Liver (tissue), 9 donors: Measurements from ENCODE around the gene ST3GAL3. TPM values are rescaled to one million over a fixed set of nuclear protein-coding genes. Genes with fewer than 3 reads are reported as not detected.

ENCODE experiments used
- DNase-seq: peaks from one replicate; pipeline ENCODE4 v3.0.0-alpha.2; 2017; ENCODE audit warnings: low spot score
- H3K27ac ChIP-seq, 2 donors: one replicate each; pipeline ENCODE4 v1.7.0; 2013; ENCODE audit warnings: inconsistent platforms in 2 of 2, low read length in 2 of 2, control low read depth in 1 of 2, low read depth in 1 of 2, mild to moderate bottlenecking in 1 of 2
- H3K27me3 ChIP-seq, 4 donors: one replicate each; pipeline versions ENCODE4 v1.6.1 to v1.7.0; 2013; ENCODE audit warnings: low read length in 3 of 4, inconsistent platforms in 1 of 4, mild to moderate bottlenecking in 1 of 4, moderate library complexity in 1 of 4; ENCODE audit not compliant: control insufficient read depth in 4 of 4, insufficient read depth in 4 of 4
- H3K36me3 ChIP-seq, 4 donors: one replicate each; pipeline versions ENCODE4 v1.6.1 to v1.7.0; 2013; ENCODE audit warnings: low read length in 3 of 4, mild to moderate bottlenecking in 3 of 4, low read depth in 1 of 4, moderate library complexity in 1 of 4; ENCODE audit not compliant: control insufficient read depth in 4 of 4, insufficient read depth in 3 of 4
- H3K4me1 ChIP-seq, 4 donors: one replicate each; pipeline versions ENCODE4 v1.6.1 to v1.7.0; 2013; ENCODE audit warnings: low read length in 3 of 4, mild to moderate bottlenecking in 3 of 4, moderate library complexity in 1 of 4; ENCODE audit not compliant: control insufficient read depth in 4 of 4, insufficient read depth in 4 of 4
- H3K4me3 ChIP-seq, 3 donors: one replicate each; pipeline versions ENCODE4 v1.6.1 to v1.7.0; 2013; ENCODE audit warnings: low read length in 3 of 3, control low read depth in 1 of 3, low read depth in 1 of 3, mild to moderate bottlenecking in 1 of 3
- H3K9ac ChIP-seq, 2 donors: one replicate each; pipeline ENCODE4 v1.7.0; 2013; ENCODE audit warnings: low read length in 2 of 2, mild to moderate bottlenecking in 2 of 2, moderate library complexity in 2 of 2, control low read depth in 1 of 2, low read depth in 1 of 2
- H3K9me3 ChIP-seq, 4 donors: one replicate each; pipeline versions ENCODE4 v1.6.1 to v1.7.0; 2013; ENCODE audit warnings: low read length in 3 of 4; ENCODE audit not compliant: control insufficient read depth in 4 of 4
- CTCF ChIP-seq: fragments of 150-350 bp; IDR thresholded peaks from 2 replicates; pipeline ENCODE4 v1.5.1; 2017; ENCODE audit warnings: improper control_type of control experiment, low read depth, low read length; ENCODE audit not compliant: missing input control
- EGR1 ChIP-seq, 2 donors: IDR thresholded peaks; 2 replicates each; pipeline ENCODE4 v1.6.1; 2016 to 2018; ENCODE audit warnings: antibody characterized with exemption in 2 of 2, low read depth in 2 of 2
- FOXA1 ChIP-seq: IDR thresholded peaks from 2 replicates; pipeline ENCODE4 v1.6.1; 2016; ENCODE audit warnings: antibody characterized with exemption
- GABPA ChIP-seq, 2 donors: IDR thresholded peaks in 1 of 2; conservative IDR thresholded peaks in 1 of 2; 2 replicates each; pipeline ENCODE4 v1.6.1; 2016; ENCODE audit warnings: antibody characterized with exemption in 2 of 2, mild to moderate bottlenecking in 1 of 2, moderate library complexity in 1 of 2
- HNF4A ChIP-seq, 2 donors: conservative IDR thresholded peaks; 2 replicates each; pipeline ENCODE4 v1.6.1; 2016; ENCODE audit warnings: antibody characterized with exemption in 2 of 2, mild to moderate bottlenecking in 2 of 2
- HNF4G ChIP-seq: IDR thresholded peaks from 2 replicates; pipeline ENCODE4 v1.6.1; 2016; ENCODE audit warnings: antibody characterized with exemption
- JUND ChIP-seq, 2 donors: IDR thresholded peaks; 2 replicates each; pipeline ENCODE4 v1.6.1; 2016; ENCODE audit warnings: antibody characterized with exemption in 2 of 2
- MAX ChIP-seq: IDR thresholded peaks from 2 replicates; pipeline ENCODE4 v1.6.1; 2016; ENCODE audit warnings: antibody characterized with exemption
- NR2F2 ChIP-seq: IDR thresholded peaks from 2 replicates; pipeline ENCODE4 v1.6.1; 2016; ENCODE audit warnings: antibody characterized with exemption
- RAD21 ChIP-seq, 2 donors: IDR thresholded peaks; 2 replicates each; pipeline ENCODE4 v1.6.1; 2016; ENCODE audit warnings: antibody characterized with exemption in 2 of 2, mild to moderate bottlenecking in 2 of 2
- REST ChIP-seq: IDR thresholded peaks from 2 replicates; pipeline ENCODE4 v1.6.1; 2016; ENCODE audit warnings: antibody characterized with exemption, mild to moderate bottlenecking
- RXRA ChIP-seq, 2 donors: IDR thresholded peaks; 2 replicates each; pipeline ENCODE4 v1.6.1; 2017 to 2018; ENCODE audit warnings: antibody characterized with exemption in 2 of 2, mild to moderate bottlenecking in 1 of 2
- SP1 ChIP-seq: IDR thresholded peaks from 2 replicates; pipeline ENCODE4 v1.6.1; 2018; ENCODE audit warnings: antibody characterized with exemption, mild to moderate bottlenecking
- TAF1 ChIP-seq: conservative IDR thresholded peaks from 2 replicates; pipeline ENCODE4 v1.6.1; 2016; ENCODE audit warnings: antibody characterized with exemption, mild to moderate bottlenecking
- YY1 ChIP-seq: IDR thresholded peaks from 2 replicates; pipeline ENCODE4 v1.6.1; 2016; ENCODE audit warnings: antibody characterized with exemption, mild to moderate bottlenecking
- WGBS: extraction: QIAGEN DNeasy Blood & Tissue Kit; methylation state at CpG from one replicate; pipeline ENCODE4 v1.1.7; 2013; 5-methylcytosine and 5-hydroxymethylcytosine counted together
- polyA plus RNA-seq, 2 donors: library from polyadenylated mRNA; stranded (reverse) in 1 of 2; unstranded in 1 of 2; fragments of 200-250 nt in 1 of 2; fragments of >200 nt in 1 of 2; fragmentation: Nextera tagmentation in 1 of 2; extraction: Ambion mirVana in 1 of 2; gene quantifications; one replicate each; pipeline versions ENCODE4 v1.2.1 to v1.2.3, GENCODE V29; 2013 to 2015
- total RNA-seq, 2 donors: library from RNA; depleted of rRNA; stranded (reverse); fragments of >200 nt; gene quantifications; one replicate each; pipeline ENCODE4 v1.2.3, GENCODE V29; 2014
- donor health status: healthy.
- donor health status: healthy.
- donor health status: healthy.
- donor health status: healthy.
- donor health status: healthy.

ST3GAL3 gene
- total and polyA plus RNA-seq, 4 donors = 4.9 to 11.4 (median 8.1) TPM

GRCh38 chr1:43879996-43880395 lies 172.7 kb downstream of the ST3GAL3 start:
- no peak for DNase-seq

GRCh38 chr1:43880604-43881003 lies 173.3 kb downstream of the ST3GAL3 start:
- no peaks in the 10 kb centered on the region for H3K27me3 ChIP-seq
- no peaks in the 10 kb centered on the region for H3K9me3 ChIP-seq
- no peaks in the 10 kb centered on the region for H3K4me1 ChIP-seq
- H3K27ac ChIP-seq = no peak overlapping the region
- 93% methylated on average over 5 of the region's 5 CpGs for WGBS
- no peak overlapping the region for H3K9ac ChIP-seq
- no peak for DNase-seq
- peaks cover 0 to 4% (median 2%) of the 10 kb centered on the region in 4 donors for H3K36me3 ChIP-seq
- H3K4me3 ChIP-seq = no peak overlapping the region
- TF ChIP-seq TAF1 (no peak), REST (no peak), CTCF (no peak), MAX (no peak), RXRA (IDR thresholded peaks at IDR 0.05) (no peak), SP1 (no peak), HNF4G (no peak)

More at GRCh38 chr1:43879996-43880395, 172.7 kb downstream of the ST3GAL3 start:
- Histone ChIP-seq H3K36me3 (peaks cover 0 to 4% (median 3%) of the 10 kb centered on the region in 4 donors), H3K4me1 (no peaks in the 10 kb centered on the region), H3K9me3 (no peaks in the 10 kb centered on the region), H3K9ac (no peak overlapping the region), H3K27ac (no peak overlapping the region), H3K27me3 (no peaks in the 10 kb centered on the region), H3K4me3 (no peak overlapping the region)
- WGBS = 98% methylated on average over 2 of the region's 2 CpGs
- TF ChIP-seq RAD21 (IDR thresholded peaks at IDR 0.05) (no peak), JUND (IDR thresholded peaks at IDR 0.05) (no peak), HNF4A (conservative IDR thresholded peaks at IDR 0.05) (no peak), CTCF (no peak), FOXA1 (no peak), SP1 (no peak), GABPA (IDR thresholded peaks at IDR 0.05 in 1 of 2, conservative IDR thresholded peaks at IDR 0.05 in 1 of 2) (no peak), YY1 (no peak), HNF4G (no peak), TAF1 (no peak), REST (no peak), MAX (no peak), EGR1 (IDR thresholded peaks at IDR 0.05; ENCODE audit: low read depth in 2 of 2) (no peak), NR2F2 (no peak), RXRA (IDR thresholded peaks at IDR 0.05) (no peak)
